HG03060 (cell line): ENCODE data around the gene KCNQ4.

Experiments
- ATAC-seq: cut with Tn5 transposase; IDR thresholded peaks from one replicate; pipeline ENCODE4 v1.9.1; 2021; ENCODE audit warnings: low read depth, moderate number of reproducible peaks; ENCODE audit not compliant: unreplicated experiment

Gene KCNQ4

GRCh38 chr1:40884055-40884795 lies 100.6 kb downstream of the KCNQ4 start:
- no peak for ATAC-seq

DNA sequence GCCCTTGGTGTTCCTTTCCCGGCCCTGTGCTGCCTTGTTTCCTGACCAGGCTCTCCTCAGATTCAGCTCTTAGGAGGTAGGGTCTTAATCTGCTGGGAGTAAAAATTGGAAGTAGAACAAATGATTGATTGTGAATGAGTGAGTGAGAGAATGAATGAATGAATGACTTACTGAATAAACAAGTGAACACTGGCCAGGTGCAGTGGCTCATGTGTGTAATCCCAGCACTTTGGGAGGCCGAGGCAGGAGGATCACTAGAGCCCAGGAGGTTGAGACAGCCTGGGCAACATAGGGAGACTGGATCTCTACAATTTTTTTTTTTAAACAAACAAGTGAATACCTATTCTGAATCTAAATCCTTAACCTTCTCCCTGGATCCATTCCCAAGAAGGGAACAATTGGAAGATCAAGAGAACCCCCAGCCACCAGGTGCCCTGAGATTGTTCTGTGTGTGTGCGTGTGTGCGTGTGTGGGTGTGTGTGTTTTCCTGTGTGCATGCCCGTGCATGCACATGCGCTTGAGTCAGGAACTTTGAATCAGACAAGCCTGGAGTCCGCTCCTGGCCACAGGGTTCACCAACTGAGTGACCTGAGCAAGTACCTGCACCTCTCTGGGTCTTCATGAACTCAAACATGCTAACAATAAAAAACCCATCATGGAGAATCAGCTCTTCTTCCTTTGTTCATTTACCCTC lies 102.9 kb downstream of the KCNQ4 start:
- no peak for ATAC-seq

GRCh38 chr1:40887012-40887378 lies 103.4 kb downstream of the KCNQ4 start:
- no peak for ATAC-seq

- ATAC-seq: no peak
Observed at GRCh38 chr1:40887652-40888051, 104.1 kb downstream of the KCNQ4 start.
